Right atrium auricular region (tissue), 2 donors: ENCODE measurements around the gene CRYBG1. TPM values are rescaled to one million over a fixed set of nuclear protein-coding genes. Genes with fewer than 3 reads are reported as not detected.
"Not testable (repeated sequence)": the region's sequence is repeated elsewhere in the genome, so short reads cannot be mapped to it uniquely, and the experiment has no call there.

Experiments used
- DNase-seq: peaks from one replicate; pipeline ENCODE4 v3.0.0-alpha.2; 2019; ENCODE audit warnings: low spot score
- H3K27ac ChIP-seq, 2 donors: fragments of 200-600 bp; sonication (generic); 1 replicate in 1 of 2; 2 replicates in 1 of 2; pipeline ENCODE4 v1.5.1; 2016 to 2019
- H3K27me3 ChIP-seq, 2 donors: fragments of 200-600 bp; sonication (generic); one replicate each; pipeline versions ENCODE4 v1.5.1 to v1.6.0; 2017 to 2019
- H3K36me3 ChIP-seq: fragments of 200-600 bp; sonication (generic); one replicate; pipeline ENCODE4 v1.5.1; 2016
- H3K4me1 ChIP-seq, 2 donors: fragments of 200-600 bp; sonication (generic); one replicate each; pipeline versions ENCODE4 v1.5.1 to v1.6.0; 2017 to 2019
- H3K4me3 ChIP-seq, 2 donors: fragments of 200-600 bp; sonication (generic); 1 replicate in 1 of 2; 2 replicates in 1 of 2; pipeline ENCODE4 v1.5.1; 2017 to 2019; ENCODE audit warnings: mild to moderate bottlenecking in 1 of 2, moderate library complexity in 1 of 2
- H3K9me3 ChIP-seq, 2 donors: fragments of 200-600 bp; sonication (generic); one replicate each; pipeline ENCODE4 v1.5.1; 2019
- CTCF ChIP-seq, 2 donors: fragments of 200-600 bp; sonication (generic); IDR thresholded peaks; one replicate each; pipeline ENCODE4 v1.5.1; 2019; ENCODE audit warnings: antibody characterized with exemption in 2 of 2
- total RNA-seq, 2 donors: library from RNA; depleted of rRNA; stranded (reverse); fragments of >200 nt; gene quantifications; one replicate each; pipeline ENCODE4 v1.1.0, GENCODE V29; 2016

Gene CRYBG1
- total RNA-seq, 2 donors from 2014 or later, result 1.6 to 1.9 TPM

GRCh38 chr6:106572875-106573585, 212.5 kb downstream of the CRYBG1 start:
- Histone ChIP-seq H3K9me3 (no peaks in the 10 kb centered on the region), H3K4me1 (no peaks in the 10 kb centered on the region), H3K27me3 (no peaks in the 10 kb centered on the region), H3K27ac (no peak overlapping the region), H3K4me3 (no peak overlapping the region), H3K36me3 (peaks cover 6% of the 10 kb centered on the region)
- no peak for TF ChIP-seq CTCF (IDR thresholded peaks at IDR 0.05)
- DNase-seq, result no peak

DNA sequence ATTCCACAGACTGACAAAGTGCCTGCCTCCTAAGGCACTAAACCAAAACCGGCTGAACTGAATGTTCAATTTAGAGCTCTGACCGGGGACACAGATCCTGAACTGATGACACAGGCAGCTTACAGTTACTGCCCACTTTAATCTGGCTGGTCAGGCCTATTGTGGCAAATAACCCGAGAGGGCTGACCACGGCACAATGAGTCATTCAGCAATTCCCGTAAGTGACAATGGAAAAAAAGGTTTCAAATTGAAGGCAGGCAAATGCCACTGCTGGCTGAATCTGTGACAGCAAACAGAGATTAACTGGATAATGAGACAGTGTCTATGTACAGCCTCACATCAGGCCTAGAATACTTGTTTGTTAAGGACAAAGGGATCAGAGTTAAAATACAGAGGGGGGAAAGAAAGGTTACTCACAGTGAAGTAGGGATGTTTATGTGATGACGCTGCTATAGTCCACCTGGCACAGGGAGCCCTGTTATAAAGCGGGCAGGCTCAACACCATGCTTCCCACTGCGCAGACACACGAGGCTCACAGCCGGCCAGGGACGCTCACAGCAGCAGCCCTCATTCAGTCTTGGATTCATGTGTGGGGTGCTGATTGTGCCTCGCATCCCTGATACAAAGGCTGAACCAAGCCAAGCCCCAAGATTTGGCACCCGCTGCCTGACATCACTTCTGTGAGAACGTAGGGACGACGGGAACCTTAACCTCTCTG, 214.4 kb downstream of the CRYBG1 start:
- Histone ChIP-seq H3K27me3 (no peaks in the 10 kb centered on the region), H3K4me1 (no peaks in the 10 kb centered on the region), H3K9me3 (no peaks in the 10 kb centered on the region), H3K27ac (no peak overlapping the region), H3K4me3 (no peak overlapping the region), H3K36me3 (peaks cover 6% of the 10 kb centered on the region)
- no peak for TF ChIP-seq CTCF (IDR thresholded peaks at IDR 0.05)
- no peak for DNase-seq

DNA sequence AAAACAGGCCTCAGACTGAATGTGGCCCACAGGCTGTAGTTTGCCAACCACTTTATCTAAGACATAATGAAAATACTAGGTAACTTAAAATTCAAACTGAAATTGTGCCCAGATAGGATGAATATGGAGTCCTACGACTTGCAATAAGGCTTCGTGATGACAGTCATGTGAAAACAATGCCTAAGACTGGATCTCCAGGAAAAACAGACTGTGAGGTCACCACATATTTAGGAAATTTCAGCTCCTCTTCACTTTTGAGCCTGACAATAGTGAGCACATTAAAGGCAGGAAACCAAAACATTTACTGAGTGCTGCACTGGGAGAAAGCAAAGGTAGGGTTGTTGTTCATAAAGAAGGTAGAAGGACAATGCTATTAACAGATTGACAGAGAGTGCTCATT, 218.8 kb downstream of the CRYBG1 start:
- H3K36me3 ChIP-seq, result peaks cover 6% of the 10 kb centered on the region
- no peak overlapping the region for H3K27ac ChIP-seq
- no peak overlapping the region for H3K4me3 ChIP-seq
- no peaks in the 10 kb centered on the region for H3K27me3 ChIP-seq
- no peak for TF ChIP-seq CTCF (IDR thresholded peaks at IDR 0.05)
- no peaks in the 10 kb centered on the region for H3K9me3 ChIP-seq
- no peaks in the 10 kb centered on the region for H3K4me1 ChIP-seq
- no peak for DNase-seq

DNA sequence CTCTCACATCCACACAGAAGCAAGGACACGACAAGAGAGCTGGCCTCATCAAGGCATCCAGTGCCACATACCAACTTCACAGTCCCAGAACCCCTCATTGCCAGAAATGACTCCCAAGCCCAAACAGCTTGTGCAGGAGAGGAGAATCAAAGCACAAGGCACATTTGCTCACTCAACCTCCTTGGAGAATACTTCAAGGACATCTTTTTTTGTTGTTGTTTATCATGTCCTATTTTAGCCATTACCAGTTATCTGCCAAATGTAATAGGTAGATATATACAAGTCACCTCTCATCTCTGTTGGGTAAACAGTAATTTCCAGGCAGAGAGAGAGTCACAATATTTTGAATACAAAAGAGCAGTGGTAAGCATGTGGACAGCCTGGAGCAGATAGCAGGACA, 221.0 kb downstream of the CRYBG1 start:
- no peaks in the 10 kb centered on the region for H3K4me1 ChIP-seq
- no peak for TF ChIP-seq CTCF (IDR thresholded peaks at IDR 0.05)
- no peak overlapping the region for H3K4me3 ChIP-seq
- DNase-seq, result no peak
- no peak overlapping the region for H3K27ac ChIP-seq
- H3K36me3 ChIP-seq, result peaks cover 6% of the 10 kb centered on the region
- no peaks in the 10 kb centered on the region for H3K27me3 ChIP-seq
- H3K9me3 ChIP-seq, result no peaks in the 10 kb centered on the region

GRCh38 chr6:106586815-106587415, 226.4 kb downstream of the CRYBG1 start:
- no peak for DNase-seq
- TF ChIP-seq CTCF (IDR thresholded peaks at IDR 0.05), result no peak
- Histone ChIP-seq H3K9me3 (no peaks in the 10 kb centered on the region), H3K27ac (no peak overlapping the region), H3K27me3 (no peaks in the 10 kb centered on the region), H3K36me3 (peaks cover 6% of the 10 kb centered on the region), H3K4me1 (no peaks in the 10 kb centered on the region), H3K4me3 (no peak overlapping the region)

DNA sequence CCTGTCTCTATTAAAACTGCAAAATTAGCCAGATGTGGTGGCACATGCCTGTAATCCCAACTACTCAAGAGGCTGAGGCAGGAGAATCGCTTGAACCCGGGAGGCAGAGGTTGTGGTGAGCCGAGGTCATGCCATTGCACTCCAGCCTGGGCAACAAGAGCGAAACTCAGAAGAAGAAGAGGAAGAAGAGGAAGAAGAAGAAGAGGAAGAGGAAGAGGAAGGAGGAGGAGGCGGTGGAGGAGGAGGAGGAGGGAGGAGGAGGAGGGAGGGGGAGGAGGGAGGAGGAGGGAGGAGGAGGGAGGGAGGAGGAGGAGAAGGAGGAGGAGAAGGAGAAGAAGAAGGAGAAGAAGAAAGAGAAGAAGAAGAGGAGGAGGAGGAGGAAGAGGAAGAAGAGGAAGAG, 228.4 kb downstream of the CRYBG1 start:
- not testable (repeated sequence) for H3K27ac ChIP-seq, DNase-seq, H3K36me3 ChIP-seq

More for the DNA sequence above, 228.4 kb downstream of the CRYBG1 start:
- not testable (repeated sequence) for H3K4me1 ChIP-seq, H3K4me3 ChIP-seq, H3K9me3 ChIP-seq, H3K27me3 ChIP-seq
